OCI-LY7 (cell line): Measurements from ENCODE around the gene GLCCI1. TPM values are rescaled to one million over a fixed set of nuclear protein-coding genes. Genes with fewer than 3 reads are reported as not detected.

Experiments used
- BruUV-seq: library from RNA; stranded (reverse); fragments of 400-500 nt; replicated peaks from 2 replicates; lab custom pipeline; 2021; lab: Mats Ljungman, UMichigan
- CTCF ChIA-PET: fragments of 300-600 bp; sonication (Branson Sonifier 250); formaldehyde crosslinking; loops from one replicate; lab custom pipeline; 2022; ENCODE audit warnings: antibody characterized with exemption; ENCODE audit not compliant: unreplicated experiment; lab: Charles Lee
- POLR2A ChIA-PET: fragments of 300-600 bp; sonication (Branson Sonifier 250); formaldehyde crosslinking; loops from one replicate; lab custom pipeline; 2022; ENCODE audit warnings: antibody characterized with exemption; lab: Charles Lee
- DNase-seq: peaks from one replicate; pipeline ENCODE4 v3.0.0-alpha.2; 2015; ENCODE audit warnings: low spot score
- H2AFZ ChIP-seq: fragments of 200-600 bp; sonication (generic), shearing (Covaris generic); 2 replicates; pipeline ENCODE4 v1.6.1; 2014; ENCODE audit warnings: mild to moderate bottlenecking, antibody characterized with exemption, low read length, moderate library complexity
- H3K27ac ChIP-seq: fragments of 200-600 bp; sonication (generic); 2 replicates; pipeline ENCODE4 v1.5.1; 2014; ENCODE audit warnings: mixed run types, low read depth, mild to moderate bottlenecking, moderate library complexity, low read length, inconsistent platforms; ENCODE audit not compliant: poor library complexity, severe bottlenecking
- H3K36me3 ChIP-seq: fragments of 200-600 bp; sonication (generic); 2 replicates; pipeline ENCODE4 v1.6.1; 2014; ENCODE audit warnings: mild to moderate bottlenecking, antibody characterized with exemption, low read length, moderate library complexity, mixed read lengths; ENCODE audit not compliant: insufficient read depth
- H3K4me1 ChIP-seq: fragments of 200-600 bp; sonication (generic); 2 replicates; pipeline ENCODE4 v1.5.1; 2014; ENCODE audit warnings: mild to moderate bottlenecking, low read length; ENCODE audit not compliant: insufficient read depth, poor library complexity, severe bottlenecking
- H3K4me2 ChIP-seq: fragments of 200-600 bp; sonication (generic); 2 replicates; pipeline ENCODE4 v1.6.1; 2014; ENCODE audit warnings: mild to moderate bottlenecking, low read length
- H3K4me3 ChIP-seq: fragments of 200-600 bp; sonication (generic); 2 replicates; pipeline ENCODE4 v1.5.1; 2014; ENCODE audit warnings: mild to moderate bottlenecking, low read depth, low read length; ENCODE audit not compliant: poor library complexity, severe bottlenecking
- H3K79me2 ChIP-seq: fragments of 200-600 bp; sonication (generic); 2 replicates; pipeline ENCODE4 v1.6.1; 2016; ENCODE audit warnings: low read depth, mild to moderate bottlenecking, low read length, moderate library complexity, mixed read lengths; ENCODE audit not compliant: insufficient read depth
- H3K9me2 ChIP-seq: fragments of 200-600 bp; sonication (generic); 2 replicates; pipeline ENCODE4 v1.6.1; 2016; ENCODE audit warnings: mild to moderate bottlenecking, low read length, mixed read lengths; ENCODE audit not compliant: insufficient read depth
- H3K9me3 ChIP-seq: fragments of 200-600 bp; sonication (generic); 2 replicates; pipeline ENCODE4 v1.6.1; 2014; ENCODE audit warnings: mild to moderate bottlenecking, mixed run types, low read length, mixed read lengths
- H4K20me1 ChIP-seq: fragments of 200-600 bp; sonication (generic); 2 replicates; pipeline ENCODE4 v1.6.1; 2014; ENCODE audit warnings: mild to moderate bottlenecking, antibody characterized with exemption, low read length, moderate library complexity, mixed read lengths; ENCODE audit not compliant: insufficient read depth
- EZH2phosphoT487 ChIP-seq: fragments of 200-600 bp; sonication (generic); IDR thresholded peaks from 2 replicates; pipeline ENCODE4 v1.6.1; 2018; ENCODE audit warnings: low read depth, borderline replicate concordance, mild to moderate bottlenecking, mixed run types, antibody characterized with exemption, low read length, moderate library complexity, mixed read lengths
- intact Hi-C: fragments of 100-400 bp; cut with micrococcal nuclease; formaldehyde crosslinking; loops from one replicate; pipeline ENCODE4 v1.10.0; 2022; ENCODE audit not compliant: unreplicated experiment
- total RNA-seq, 2 experiments: library from RNA; depleted of rRNA in 1 of 2; stranded (reverse); fragments of >200 nt in 1 of 2; shearing (Covaris generic) in 1 of 2; gene quantifications; 2 replicates each; pipeline ENCODE4 v1.2.3, GENCODE V29; 2014 to 2022
- TF ChIP-seq, protein P1 (sequence below): fragments of 200-600 bp; sonication (generic); conservative IDR thresholded peaks from 2 replicates; pipeline ENCODE4 v1.5.1; 2014; ENCODE audit warnings: mild to moderate bottlenecking, antibody characterized with exemption, low read length, moderate library complexity, mixed read lengths

The GLCCI1 gene
- total RNA-seq, 2 experiments from 2014 or later = 21.3 to 85.6 TPM

GRCh38 chr7:7932553-7932952, 36.0 kb upstream of the GLCCI1 start:
- no peak overlapping the region for H3K4me3 ChIP-seq
- no peak for TF ChIP-seq EZH2phosphoT487
- TF ChIP-seq, protein P1, sequence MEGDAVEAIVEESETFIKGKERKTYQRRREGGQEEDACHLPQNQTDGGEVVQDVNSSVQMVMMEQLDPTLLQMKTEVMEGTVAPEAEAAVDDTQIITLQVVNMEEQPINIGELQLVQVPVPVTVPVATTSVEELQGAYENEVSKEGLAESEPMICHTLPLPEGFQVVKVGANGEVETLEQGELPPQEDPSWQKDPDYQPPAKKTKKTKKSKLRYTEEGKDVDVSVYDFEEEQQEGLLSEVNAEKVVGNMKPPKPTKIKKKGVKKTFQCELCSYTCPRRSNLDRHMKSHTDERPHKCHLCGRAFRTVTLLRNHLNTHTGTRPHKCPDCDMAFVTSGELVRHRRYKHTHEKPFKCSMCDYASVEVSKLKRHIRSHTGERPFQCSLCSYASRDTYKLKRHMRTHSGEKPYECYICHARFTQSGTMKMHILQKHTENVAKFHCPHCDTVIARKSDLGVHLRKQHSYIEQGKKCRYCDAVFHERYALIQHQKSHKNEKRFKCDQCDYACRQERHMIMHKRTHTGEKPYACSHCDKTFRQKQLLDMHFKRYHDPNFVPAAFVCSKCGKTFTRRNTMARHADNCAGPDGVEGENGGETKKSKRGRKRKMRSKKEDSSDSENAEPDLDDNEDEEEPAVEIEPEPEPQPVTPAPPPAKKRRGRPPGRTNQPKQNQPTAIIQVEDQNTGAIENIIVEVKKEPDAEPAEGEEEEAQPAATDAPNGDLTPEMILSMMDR = no peak
- no peaks in the 10 kb centered on the region for H3K4me1 ChIP-seq
- intact Hi-C loops = no loop called here
- H3K9me3 ChIP-seq = peaks cover 9% of the 10 kb centered on the region; the same call in 1 of the 2 replicates
- BruUV-seq = no TSS peak
- no peak overlapping the region for H3K4me2 ChIP-seq
- POLR2A ChIA-PET = interaction anchor here (0.6 to 6.5 kb wide), 8 partner anchors 10 to 38 kb away, joined by 3 to 64 read pairs (median 3); no protein-coding TSS in a partner anchor
- H3K9me2 ChIP-seq = no peaks in the 10 kb centered on the region
- no peak overlapping the region for H3K27ac ChIP-seq
- no peak overlapping the region for H2AFZ ChIP-seq
- DNase-seq = no peak
- CTCF ChIA-PET = no interaction called here
- H3K79me2 ChIP-seq = no peaks in the 10 kb centered on the region
- no peaks in the 10 kb centered on the region for H4K20me1 ChIP-seq
- H3K36me3 ChIP-seq = no peaks in the 10 kb centered on the region; the same call in 1 of the 2 replicates

GRCh38 chr7:7933915-7934526, 34.6 kb upstream of the GLCCI1 start:
- POLR2A ChIA-PET = interaction anchor here (0.6 to 6.5 kb wide), 6 partner anchors 9 to 1333 kb away, joined by 3 to 64 read pairs (median 5); no protein-coding TSS in a partner anchor
- H2AFZ ChIP-seq = no peak overlapping the region
- CTCF ChIA-PET = no interaction called here
- BruUV-seq = no TSS peak
- H3K4me1 ChIP-seq = no peaks in the 10 kb centered on the region
- H3K27ac ChIP-seq = no peak overlapping the region
- H3K9me3 ChIP-seq = 0 out of 2 replicates have a peak, but pooled peaks cover 4% of the 10 kb centered on the region
- no peak for DNase-seq
- no peak overlapping the region for H3K4me3 ChIP-seq
- no peaks in the 10 kb centered on the region for H4K20me1 ChIP-seq
- no peak overlapping the region for H3K4me2 ChIP-seq
- H3K36me3 ChIP-seq = no peaks in the 10 kb centered on the region
- intact Hi-C loops = no loop called here
- no peak for TF ChIP-seq EZH2phosphoT487
- TF ChIP-seq, protein P1 = no peak
- no peaks in the 10 kb centered on the region for H3K79me2 ChIP-seq
- no peaks in the 10 kb centered on the region for H3K9me2 ChIP-seq

- H3K27ac ChIP-seq = no peak overlapping the region
- intact Hi-C loops = no loop called here
- BruUV-seq = no TSS peak
- ChIA-PET CTCF (no interaction called here), POLR2A (interaction anchor here (0.6 to 1.1 kb wide), 3 partner anchors 9 to 1332 kb away, joined by 3 to 6 read pairs (median 4); no protein-coding TSS in a partner anchor)
- no peaks in the 10 kb centered on the region for H3K79me2 ChIP-seq
- TF ChIP-seq, protein P1 = no peak
- no peak for TF ChIP-seq EZH2phosphoT487
- H3K36me3 ChIP-seq = no peaks in the 10 kb centered on the region
- H3K9me3 ChIP-seq = 0 out of 2 replicates have a peak, but pooled peaks cover 4% of the 10 kb centered on the region
- no peak overlapping the region for H3K4me2 ChIP-seq
- no peaks in the 10 kb centered on the region for H3K4me1 ChIP-seq
- H3K9me2 ChIP-seq = no peaks in the 10 kb centered on the region
- no peak for DNase-seq
- H4K20me1 ChIP-seq = no peaks in the 10 kb centered on the region
- no peak overlapping the region for H2AFZ ChIP-seq
- H3K4me3 ChIP-seq = no peak overlapping the region
Measured at GRCh38 chr7:7934945-7935344, 33.7 kb upstream of the GLCCI1 start.
